HepG2 (cell line): ENCODE results near the gene MEF2B. TPM values are rescaled to one million over a fixed set of nuclear protein-coding genes. Genes with fewer than 3 reads are reported as not detected.
A peak's percentile ranks its signal among the peaks of the same experiment; 100 is the strongest.

Experiments
- CEBPG ChIP-seq: IDR thresholded peaks from 2 replicates; pipeline ENCODE4 v1.6.1; 2016
- DNMT3B ChIP-seq: conservative IDR thresholded peaks from 2 replicates; pipeline ENCODE4 v1.6.1; 2016; ENCODE audit warnings: missing biosample characterization, control low read depth
- FOSL2 ChIP-seq: sonication (generic); formaldehyde crosslinking; IDR thresholded peaks from 2 replicates; pipeline ENCODE4 v1.4.0; 2020; ENCODE audit warnings: missing genetic modification reagents
- HMG20B ChIP-seq: conservative IDR thresholded peaks from 2 replicates; pipeline ENCODE4 v1.6.1; 2016; ENCODE audit warnings: missing genetic modification reagents, missing compliant biosample characterization
- HOXA9 ChIP-seq: sonication (generic); formaldehyde crosslinking; IDR thresholded peaks from 2 replicates; pipeline ENCODE4 v1.8.1; 2022; ENCODE audit warnings: missing genetic modification reagents, mild to moderate bottlenecking, moderate library complexity, borderline replicate concordance
- KAT2B ChIP-seq: fragments of 150-350 bp; IDR thresholded peaks from 2 replicates; pipeline ENCODE4 v1.6.1; 2014; ENCODE audit warnings: low read depth, low read length, borderline replicate concordance
- MED1 ChIP-seq: sonication (generic); formaldehyde crosslinking; IDR thresholded peaks from 2 replicates; pipeline ENCODE4 v1.4.0; 2020; ENCODE audit warnings: missing genetic modification reagents
- MEIS1 ChIP-seq: sonication (generic); formaldehyde crosslinking; IDR thresholded peaks from 2 replicates; pipeline ENCODE4 v1.9.0; 2021; ENCODE audit warnings: mild to moderate bottlenecking, missing genetic modification reagents, moderate library complexity, borderline replicate concordance
- MYNN ChIP-seq: sonication (generic); formaldehyde crosslinking; IDR thresholded peaks from 2 replicates; pipeline ENCODE4 v1.4.0; 2020; ENCODE audit warnings: mild to moderate bottlenecking, low read depth, missing genetic modification reagents
- PITX1 ChIP-seq: sonication (generic); formaldehyde crosslinking; IDR thresholded peaks from 2 replicates; pipeline ENCODE4 v1.5.1; 2020; ENCODE audit warnings: mild to moderate bottlenecking, missing genetic modification reagents
- ZFP1 ChIP-seq: IDR thresholded peaks from 2 replicates; pipeline ENCODE4 v1.6.1; 2016
- ZNF33B ChIP-seq: sonication (generic); formaldehyde crosslinking; IDR thresholded peaks from 2 replicates; pipeline ENCODE4 v1.5.1; 2020; ENCODE audit warnings: mild to moderate bottlenecking, missing genetic modification reagents
- ZNF44 ChIP-seq: sonication (generic); formaldehyde crosslinking; IDR thresholded peaks from 2 replicates; pipeline ENCODE4 v1.5.1; 2020; ENCODE audit warnings: mild to moderate bottlenecking, missing genetic modification reagents
- ZNF644 ChIP-seq: IDR thresholded peaks from 2 replicates; pipeline ENCODE4 v1.6.1; 2016; ENCODE audit warnings: low read depth
- polyA plus RNA-seq, 8 experiments: library from polyadenylated mRNA; depleted of rRNA in 3 of 8; stranded (reverse) in 7 of 8; unstranded in 1 of 8; fragments of >200 nt; fragmentation: Illumina TruSeq in 4 of 8; extraction: Trizol in 4 of 8; gene quantifications; 2 replicates each; pipeline versions ENCODE4 v1.2.1 to v1.2.3, GENCODE V29; 2011 to 2016; ENCODE audit warnings: low read depth in 4 of 8, missing spikeins in 1 of 8, mixed read lengths in 1 of 8; ENCODE audit not compliant: insufficient read depth in 1 of 8
- total RNA-seq, 5 experiments: library from RNA; depleted of rRNA; stranded (reverse); fragments of >200 nt; fragmentation: Illumina TruSeq; extraction: Trizol; gene quantifications; 2 replicates each; pipeline ENCODE4 v1.2.3, GENCODE V29; 2016; ENCODE audit warnings: low read depth in 1 of 5
- TF ChIP-seq, protein P1 (sequence below): sonication (generic); formaldehyde crosslinking; IDR thresholded peaks from 2 replicates; pipeline ENCODE4 v1.4.0; 2020; ENCODE audit warnings: mild to moderate bottlenecking, missing genetic modification reagents
- TF ChIP-seq, protein P2 (sequence below): sonication (generic); formaldehyde crosslinking; IDR thresholded peaks from 2 replicates; pipeline ENCODE4 v1.5.1; 2020; ENCODE audit warnings: mild to moderate bottlenecking, missing genetic modification reagents, moderate library complexity
- TF ChIP-seq, protein P3 (sequence below): sonication (generic); formaldehyde crosslinking; IDR thresholded peaks from 2 replicates; pipeline ENCODE4 v1.8.1; 2023; ENCODE audit warnings: mild to moderate bottlenecking, missing genetic modification reagents, borderline replicate concordance

MEF2B gene
- total and polyA plus RNA-seq, 2 of the 13 experiments (the other 11 are each of a cell fraction or from before 2014, with no cell fraction given) = 1.2 to 1.7 TPM

DNA sequence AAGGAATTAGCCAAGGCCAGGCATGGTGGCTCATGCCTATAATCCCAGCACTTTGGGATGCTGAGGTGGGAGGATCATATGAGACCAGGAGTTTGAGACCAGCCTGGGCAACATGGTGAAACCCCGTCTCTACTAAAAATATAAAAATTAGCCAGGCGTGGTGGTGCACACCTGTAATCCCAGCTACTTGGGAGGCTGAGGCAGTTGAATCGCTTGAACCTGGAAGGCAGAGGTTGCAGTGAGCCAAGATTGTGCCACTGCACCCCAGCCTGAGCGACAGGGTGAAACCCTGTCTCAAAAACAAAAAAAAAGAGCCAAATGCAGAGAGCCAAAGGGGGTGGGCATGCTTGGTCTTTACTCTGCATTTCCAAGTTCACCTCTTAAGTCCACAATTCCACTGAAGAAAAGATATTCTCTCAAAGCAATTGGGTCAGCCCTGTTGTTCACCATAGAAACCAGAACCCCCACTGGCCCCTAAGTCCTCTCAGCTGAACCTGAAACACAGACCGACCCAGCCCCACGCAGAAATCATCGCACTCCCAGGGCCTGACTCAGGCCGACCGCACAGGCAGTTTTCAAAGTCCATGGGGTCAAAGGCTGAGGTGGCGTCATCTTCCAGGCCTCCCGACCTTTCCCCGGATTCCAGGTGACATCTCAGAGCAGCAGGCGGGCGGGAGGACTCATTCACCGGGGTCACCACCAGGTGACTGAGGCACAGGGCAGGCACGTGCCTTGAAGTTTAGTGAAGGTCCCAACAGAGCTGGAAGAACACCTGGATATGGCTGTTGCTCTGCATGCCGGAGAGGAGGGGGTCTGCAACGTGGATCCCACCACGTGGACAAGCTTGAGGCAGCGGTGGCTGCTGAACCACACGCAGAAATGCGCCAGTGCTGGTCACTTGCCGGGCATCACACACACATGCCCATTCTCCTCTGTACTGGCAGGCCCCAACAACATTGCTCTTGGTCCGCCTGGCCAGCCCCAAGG, 73.1 kb downstream of the MEF2B start (continued):
- TF ChIP-seq MED1 (CRISPR knock-in tag) = peak; percentile 98
- TF ChIP-seq CEBPG (CRISPR knock-in tag) = peak; percentile 86
- TF ChIP-seq, protein P1, sequence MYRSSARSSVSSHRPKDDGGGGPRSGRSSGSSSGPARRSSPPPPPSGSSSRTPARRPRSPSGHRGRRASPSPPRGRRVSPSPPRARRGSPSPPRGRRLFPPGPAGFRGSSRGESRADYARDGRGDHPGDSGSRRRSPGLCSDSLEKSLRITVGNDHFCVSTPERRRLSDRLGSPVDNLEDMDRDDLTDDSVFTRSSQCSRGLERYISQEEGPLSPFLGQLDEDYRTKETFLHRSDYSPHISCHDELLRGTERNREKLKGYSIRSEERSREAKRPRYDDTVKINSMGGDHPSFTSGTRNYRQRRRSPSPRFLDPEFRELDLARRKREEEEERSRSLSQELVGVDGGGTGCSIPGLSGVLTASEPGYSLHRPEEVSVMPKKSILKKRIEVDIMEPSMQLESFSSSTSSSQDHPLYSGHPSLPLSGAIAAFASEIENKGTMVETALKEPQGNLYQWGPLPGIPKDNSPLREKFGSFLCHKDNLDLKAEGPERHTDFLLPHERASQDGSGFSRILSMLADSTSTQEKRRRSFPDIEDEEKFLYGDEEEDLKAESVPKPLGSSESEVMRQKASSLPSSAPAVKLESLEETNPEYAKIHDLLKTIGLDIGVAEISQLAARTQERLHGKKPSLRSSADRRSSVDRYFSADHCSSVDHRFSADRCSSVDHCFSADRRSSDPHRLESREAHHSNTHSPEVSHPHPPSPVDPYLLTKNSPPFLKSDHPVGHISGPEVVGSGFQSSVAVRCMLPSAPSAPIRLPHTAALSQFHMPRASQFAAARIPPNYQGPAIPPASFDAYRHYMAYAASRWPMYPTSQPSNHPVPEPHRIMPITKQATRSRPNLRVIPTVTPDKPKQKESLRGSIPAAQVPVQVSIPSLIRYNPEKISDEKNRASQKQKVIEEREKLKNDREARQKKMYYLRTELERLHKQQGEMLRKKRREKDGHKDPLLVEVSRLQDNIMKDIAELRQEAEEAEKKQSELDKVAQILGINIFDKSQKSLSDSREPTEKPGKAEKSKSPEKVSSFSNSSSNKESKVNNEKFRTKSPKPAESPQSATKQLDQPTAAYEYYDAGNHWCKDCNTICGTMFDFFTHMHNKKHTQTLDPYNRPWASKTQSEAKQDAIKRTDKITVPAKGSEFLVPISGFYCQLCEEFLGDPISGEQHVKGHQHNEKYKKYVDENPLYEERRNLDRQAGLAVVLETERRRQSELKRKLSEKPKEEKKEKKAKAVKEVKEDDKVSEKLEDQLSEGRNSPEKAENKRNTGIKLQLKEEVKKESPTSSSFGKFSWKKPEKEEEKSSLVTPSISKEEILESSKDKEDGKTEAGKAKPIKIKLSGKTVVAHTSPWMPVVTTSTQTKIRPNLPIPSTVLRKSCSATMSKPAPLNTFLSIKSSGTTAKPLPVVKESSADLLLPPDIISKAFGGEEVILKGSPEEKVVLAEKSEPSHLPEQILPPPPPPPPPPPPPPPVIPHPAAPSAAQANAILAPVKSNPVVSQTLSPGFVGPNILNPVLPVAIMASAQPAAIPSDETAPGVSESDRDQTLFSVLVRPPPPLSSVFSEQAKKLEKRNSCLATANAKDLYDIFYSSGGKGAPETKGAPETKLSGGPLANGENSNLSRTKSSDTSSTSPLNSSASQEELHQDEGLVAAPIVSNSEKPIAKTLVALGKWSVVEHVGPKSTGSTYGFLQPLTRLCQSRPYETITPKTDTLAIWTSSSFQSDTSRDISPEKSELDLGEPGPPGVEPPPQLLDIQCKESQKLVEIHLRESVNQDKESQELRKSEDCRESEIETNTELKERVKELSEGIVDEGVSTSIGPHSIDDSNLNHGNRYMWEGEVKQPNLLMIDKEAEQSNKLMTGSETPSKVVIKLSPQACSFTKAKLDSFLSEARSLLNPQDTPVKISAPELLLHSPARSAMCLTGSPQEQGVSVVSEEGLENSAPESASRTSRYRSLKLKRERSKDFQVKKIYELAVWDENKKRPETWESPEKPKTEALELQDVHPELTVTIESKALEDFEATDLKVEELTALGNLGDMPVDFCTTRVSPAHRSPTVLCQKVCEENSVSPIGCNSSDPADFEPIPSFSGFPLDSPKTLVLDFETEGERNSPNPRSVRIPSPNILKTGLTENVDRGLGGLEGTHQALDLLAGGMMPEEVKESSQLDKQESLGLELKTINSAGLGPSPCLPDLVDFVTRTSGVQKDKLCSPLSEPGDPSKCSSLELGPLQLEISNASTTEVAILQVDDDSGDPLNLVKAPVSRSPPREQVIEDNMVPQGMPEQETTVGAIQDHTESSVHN (CRISPR knock-in tag) = no peak
- peak; percentile 93 for TF ChIP-seq PITX1 (CRISPR knock-in tag)
- TF ChIP-seq, protein P2, sequence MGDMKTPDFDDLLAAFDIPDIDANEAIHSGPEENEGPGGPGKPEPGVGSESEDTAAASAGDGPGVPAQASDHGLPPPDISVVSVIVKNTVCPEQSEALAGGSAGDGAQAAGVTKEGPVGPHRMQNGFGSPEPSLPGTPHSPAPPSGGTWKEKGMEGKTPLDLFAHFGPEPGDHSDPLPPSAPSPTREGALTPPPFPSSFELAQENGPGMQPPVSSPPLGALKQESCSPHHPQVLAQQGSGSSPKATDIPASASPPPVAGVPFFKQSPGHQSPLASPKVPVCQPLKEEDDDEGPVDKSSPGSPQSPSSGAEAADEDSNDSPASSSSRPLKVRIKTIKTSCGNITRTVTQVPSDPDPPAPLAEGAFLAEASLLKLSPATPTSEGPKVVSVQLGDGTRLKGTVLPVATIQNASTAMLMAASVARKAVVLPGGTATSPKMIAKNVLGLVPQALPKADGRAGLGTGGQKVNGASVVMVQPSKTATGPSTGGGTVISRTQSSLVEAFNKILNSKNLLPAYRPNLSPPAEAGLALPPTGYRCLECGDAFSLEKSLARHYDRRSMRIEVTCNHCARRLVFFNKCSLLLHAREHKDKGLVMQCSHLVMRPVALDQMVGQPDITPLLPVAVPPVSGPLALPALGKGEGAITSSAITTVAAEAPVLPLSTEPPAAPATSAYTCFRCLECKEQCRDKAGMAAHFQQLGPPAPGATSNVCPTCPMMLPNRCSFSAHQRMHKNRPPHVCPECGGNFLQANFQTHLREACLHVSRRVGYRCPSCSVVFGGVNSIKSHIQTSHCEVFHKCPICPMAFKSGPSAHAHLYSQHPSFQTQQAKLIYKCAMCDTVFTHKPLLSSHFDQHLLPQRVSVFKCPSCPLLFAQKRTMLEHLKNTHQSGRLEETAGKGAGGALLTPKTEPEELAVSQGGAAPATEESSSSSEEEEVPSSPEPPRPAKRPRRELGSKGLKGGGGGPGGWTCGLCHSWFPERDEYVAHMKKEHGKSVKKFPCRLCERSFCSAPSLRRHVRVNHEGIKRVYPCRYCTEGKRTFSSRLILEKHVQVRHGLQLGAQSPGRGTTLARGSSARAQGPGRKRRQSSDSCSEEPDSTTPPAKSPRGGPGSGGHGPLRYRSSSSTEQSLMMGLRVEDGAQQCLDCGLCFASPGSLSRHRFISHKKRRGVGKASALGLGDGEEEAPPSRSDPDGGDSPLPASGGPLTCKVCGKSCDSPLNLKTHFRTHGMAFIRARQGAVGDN (CRISPR knock-in tag) = peak; percentile 100
- no peak for TF ChIP-seq HOXA9 (CRISPR knock-in tag)
- no peak for TF ChIP-seq MYNN
- TF ChIP-seq MEIS1 (CRISPR knock-in tag) = peak; percentile 63; the same call in 1 of the 2 replicates
- TF ChIP-seq FOSL2 = peak; percentile 95
- TF ChIP-seq DNMT3B (CRISPR knock-in tag) = no peak; the same call in 1 of the 2 replicates
- TF ChIP-seq ZNF44 = peak; percentile 94
- TF ChIP-seq, protein P3, sequence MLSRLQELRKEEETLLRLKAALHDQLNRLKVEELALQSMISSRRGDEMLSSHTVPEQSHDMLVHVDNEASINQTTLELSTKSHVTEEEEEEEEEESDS (CRISPR knock-in tag) = peak; percentile 83; the same call in 1 of the 2 replicates
- no peak for TF ChIP-seq KAT2B
- TF ChIP-seq ZNF33B (CRISPR knock-in tag) = 0 out of 2 replicates have a peak, but pooled peaks have one; percentile 76
- TF ChIP-seq ZNF644 (CRISPR knock-in tag) = peak; percentile 31; the same call in 1 of the 2 replicates
- peak; percentile 60; the same call in 1 of the 2 replicates for TF ChIP-seq HMG20B
- no peak; the same call in 1 of the 2 replicates for TF ChIP-seq ZFP1 (CRISPR knock-in tag)
